Stomach (tissue), 9 donors: ENCODE results near the gene NFKB2. TPM values are rescaled to one million over a fixed set of nuclear protein-coding genes. Genes with fewer than 3 reads are reported as not detected.
A peak's percentile ranks its signal among the peaks of the same experiment; 100 is the strongest.

ENCODE experiments used
- DNase-seq, 2 donors: peaks; one replicate each; pipeline versions ENCODE4 v3.0.0 to v3.0.0-alpha.2; 2013 to 2019
- H3K27ac ChIP-seq, 5 donors: fragments of 200-600 bp in 4 of 5; sonication (generic) in 4 of 5; one replicate each; pipeline ENCODE4 v1.5.1; 2013 to 2019; ENCODE audit warnings: mild to moderate bottlenecking in 1 of 5, moderate library complexity in 1 of 5
- H3K27me3 ChIP-seq, 3 donors: fragments of 200-600 bp; sonication (generic); one replicate each; pipeline ENCODE4 v1.5.1; 2017 to 2019; ENCODE audit warnings: mixed run types in 1 of 3
- H3K36me3 ChIP-seq, 4 donors: fragments of 200-600 bp; sonication (generic); 1 replicate in 3 of 4; 2 replicates in 1 of 4; pipeline ENCODE4 v1.5.1; 2016 to 2019
- H3K4me1 ChIP-seq, 4 donors: fragments of 200-600 bp; sonication (generic); one replicate each; pipeline ENCODE4 v1.5.1; 2016 to 2019
- H3K4me3 ChIP-seq, 4 donors: fragments of 200-600 bp; sonication (generic) in 3 of 4; one replicate each; pipeline ENCODE4 v1.5.1; 2016 to 2019; ENCODE audit warnings: mild to moderate bottlenecking in 1 of 4
- H3K9me3 ChIP-seq, 4 donors: fragments of 200-600 bp; sonication (generic); one replicate each; pipeline ENCODE4 v1.5.1; 2016 to 2019
- EP300 ChIP-seq: sonication (generic); formaldehyde crosslinking; IDR thresholded peaks from one replicate; pipeline ENCODE4 v1.6.1; 2017; ENCODE audit warnings: antibody characterized with exemption
- POLR2A ChIP-seq, 4 donors: fragments of 450-650 bp; IDR thresholded peaks; one replicate each; pipeline ENCODE4 v1.6.1; 2016; ENCODE audit warnings: antibody characterized with exemption in 4 of 4, control low read depth in 2 of 4, mild to moderate bottlenecking in 1 of 4, moderate library complexity in 1 of 4
- POLR2AphosphoS5 ChIP-seq, 3 donors: sonication (generic); formaldehyde crosslinking; IDR thresholded peaks; one replicate each; pipeline ENCODE4 v1.6.1; 2016; ENCODE audit warnings: antibody characterized with exemption in 3 of 3
- WGBS, 5 donors: extraction: QIAGEN DNeasy Blood & Tissue Kit in 3 of 5; methylation state at CpG; one replicate each; pipeline versions ENCODE4 v1.1.5 to v1.1.7; 2013 to 2018; 5-methylcytosine and 5-hydroxymethylcytosine counted together
- intact Hi-C: fragments of 100-400 bp; cut with DNase I; formaldehyde crosslinking; loops from one replicate; pipeline ENCODE4 v1.15.1; 2023; ENCODE audit warnings: low total_unique reads
- polyA plus RNA-seq, 3 donors: library from polyadenylated mRNA; stranded (reverse); fragments of 200-250 nt; gene quantifications; one replicate each; pipeline ENCODE4 v1.2.3, GENCODE V29; 2013
- total RNA-seq, 5 donors: library from RNA; depleted of rRNA; stranded (reverse); fragments of >200 nt; gene quantifications; one replicate each; pipeline versions ENCODE4 v1.1.0 to v1.2.3, GENCODE V29; 2014 to 2016
- TF ChIP-seq, protein P1 (sequence below), 7 experiments: fragments of 450-650 bp in 4 of 7; fragments of 200-600 bp in 3 of 7; sonication (generic) in 3 of 7; IDR thresholded peaks; one replicate each; pipeline ENCODE4 v1.5.1; 2016 to 2019; ENCODE audit warnings: antibody characterized with exemption in 7 of 7, control low read depth in 2 of 7, mild to moderate bottlenecking in 1 of 7
- donor health status: healthy with polysubstance abuse.
- donor health status: Bipolar disorder and iron deficiency.
- donor health status: healthy.

The NFKB2 gene
- total and polyA plus RNA-seq, 8 donors: 9.7 to 84.0 (median 25.1) TPM

DNA sequence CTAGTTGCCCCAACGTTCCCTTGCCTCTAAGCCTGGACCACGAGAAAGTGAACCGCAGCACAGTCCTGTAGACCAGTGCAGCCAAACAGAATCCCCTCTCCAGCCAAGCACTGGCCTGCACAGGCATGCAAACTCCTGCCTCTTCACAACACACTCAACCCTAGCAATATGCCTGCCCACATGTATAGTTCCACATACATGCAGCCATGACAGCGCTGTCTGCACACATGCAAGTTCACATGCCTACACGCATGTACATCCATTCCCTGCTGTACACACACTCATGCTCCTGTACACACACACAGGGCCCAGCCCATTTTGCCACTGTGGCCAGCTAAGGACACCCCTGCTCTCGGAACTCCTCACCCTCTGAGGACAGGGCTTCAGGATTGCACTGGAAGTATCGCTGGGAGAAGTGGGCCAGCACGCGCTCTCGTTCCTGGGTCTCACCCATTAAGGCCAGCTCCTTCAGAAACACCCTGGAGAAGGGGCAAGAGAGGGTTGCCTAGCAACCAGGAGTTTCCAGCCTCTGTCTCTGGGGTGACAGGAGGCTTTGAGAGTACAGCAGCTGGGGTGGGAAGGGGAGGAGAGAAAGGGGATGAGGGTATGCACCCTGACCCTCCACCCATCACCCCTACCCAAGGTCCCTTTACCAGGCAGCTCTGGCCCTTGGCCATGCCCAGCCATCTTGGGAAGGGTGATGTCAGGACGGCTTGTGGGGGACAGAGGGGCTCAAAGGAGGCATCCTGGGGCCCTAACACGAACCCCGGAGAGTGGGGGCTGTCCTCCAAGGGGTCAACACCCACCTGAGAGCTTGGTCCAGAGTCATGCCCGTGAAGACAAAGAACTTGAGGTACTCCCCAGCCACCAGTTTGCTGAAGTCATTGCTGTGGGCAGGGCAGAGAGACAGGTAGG is 16.1 kb downstream of the NFKB2 start:
- no peak overlapping the region for H3K4me3 ChIP-seq
- H3K27ac ChIP-seq: peak overlapping the region in 1 of 5 donors; percentile 98
- H3K27me3 ChIP-seq: peaks cover 24 to 100% (median 90%) of the 10 kb centered on the region in 3 donors
- no peak for TF ChIP-seq EP300
- no peak for TF ChIP-seq POLR2AphosphoS5 (IDR thresholded peaks at IDR 0.05)
- TF ChIP-seq, protein P1, sequence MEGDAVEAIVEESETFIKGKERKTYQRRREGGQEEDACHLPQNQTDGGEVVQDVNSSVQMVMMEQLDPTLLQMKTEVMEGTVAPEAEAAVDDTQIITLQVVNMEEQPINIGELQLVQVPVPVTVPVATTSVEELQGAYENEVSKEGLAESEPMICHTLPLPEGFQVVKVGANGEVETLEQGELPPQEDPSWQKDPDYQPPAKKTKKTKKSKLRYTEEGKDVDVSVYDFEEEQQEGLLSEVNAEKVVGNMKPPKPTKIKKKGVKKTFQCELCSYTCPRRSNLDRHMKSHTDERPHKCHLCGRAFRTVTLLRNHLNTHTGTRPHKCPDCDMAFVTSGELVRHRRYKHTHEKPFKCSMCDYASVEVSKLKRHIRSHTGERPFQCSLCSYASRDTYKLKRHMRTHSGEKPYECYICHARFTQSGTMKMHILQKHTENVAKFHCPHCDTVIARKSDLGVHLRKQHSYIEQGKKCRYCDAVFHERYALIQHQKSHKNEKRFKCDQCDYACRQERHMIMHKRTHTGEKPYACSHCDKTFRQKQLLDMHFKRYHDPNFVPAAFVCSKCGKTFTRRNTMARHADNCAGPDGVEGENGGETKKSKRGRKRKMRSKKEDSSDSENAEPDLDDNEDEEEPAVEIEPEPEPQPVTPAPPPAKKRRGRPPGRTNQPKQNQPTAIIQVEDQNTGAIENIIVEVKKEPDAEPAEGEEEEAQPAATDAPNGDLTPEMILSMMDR (IDR thresholded peaks at IDR 0.05): no peak
- TF ChIP-seq POLR2A (IDR thresholded peaks at IDR 0.05): no peak
- 73 to 81% (median 79%) methylated on average over 13 to 14 of the region's 14 CpGs for WGBS, 5 donors
- no peak for DNase-seq
- intact Hi-C loops: no loop called here
- H3K4me1 ChIP-seq: peaks cover 14 to 35% (median 28%) of the 10 kb centered on the region in 4 donors
- no peaks in the 10 kb centered on the region for H3K9me3 ChIP-seq
- no peaks in the 10 kb centered on the region for H3K36me3 ChIP-seq

DNA sequence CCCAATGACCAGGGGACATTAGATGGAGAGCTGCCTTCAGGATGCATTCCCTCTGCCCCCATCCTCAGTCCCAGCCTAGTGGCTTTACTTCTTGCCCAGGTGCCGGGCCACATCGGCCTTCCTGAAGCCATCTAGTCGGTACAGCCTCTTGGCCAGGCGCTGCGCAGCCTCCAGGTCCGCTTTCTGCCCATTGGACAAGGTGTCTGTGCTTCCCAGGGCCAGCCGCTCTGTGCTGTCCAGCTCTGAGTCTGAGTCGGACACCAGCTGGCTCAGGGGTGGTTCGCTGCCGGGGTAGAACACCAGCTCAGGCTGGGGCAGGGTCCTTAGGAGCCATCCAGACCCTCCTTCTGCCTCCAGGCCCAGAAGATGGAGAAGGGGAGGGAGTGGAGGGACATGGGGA is 16.8 kb downstream of the NFKB2 start:
- H3K27me3 ChIP-seq: peaks cover 24 to 100% (median 92%) of the 10 kb centered on the region in 3 donors
- 78 to 92% (median 87%) methylated on average over 5 to 10 of the region's 10 CpGs for WGBS, 5 donors
- intact Hi-C loops: no loop called here

DNA sequence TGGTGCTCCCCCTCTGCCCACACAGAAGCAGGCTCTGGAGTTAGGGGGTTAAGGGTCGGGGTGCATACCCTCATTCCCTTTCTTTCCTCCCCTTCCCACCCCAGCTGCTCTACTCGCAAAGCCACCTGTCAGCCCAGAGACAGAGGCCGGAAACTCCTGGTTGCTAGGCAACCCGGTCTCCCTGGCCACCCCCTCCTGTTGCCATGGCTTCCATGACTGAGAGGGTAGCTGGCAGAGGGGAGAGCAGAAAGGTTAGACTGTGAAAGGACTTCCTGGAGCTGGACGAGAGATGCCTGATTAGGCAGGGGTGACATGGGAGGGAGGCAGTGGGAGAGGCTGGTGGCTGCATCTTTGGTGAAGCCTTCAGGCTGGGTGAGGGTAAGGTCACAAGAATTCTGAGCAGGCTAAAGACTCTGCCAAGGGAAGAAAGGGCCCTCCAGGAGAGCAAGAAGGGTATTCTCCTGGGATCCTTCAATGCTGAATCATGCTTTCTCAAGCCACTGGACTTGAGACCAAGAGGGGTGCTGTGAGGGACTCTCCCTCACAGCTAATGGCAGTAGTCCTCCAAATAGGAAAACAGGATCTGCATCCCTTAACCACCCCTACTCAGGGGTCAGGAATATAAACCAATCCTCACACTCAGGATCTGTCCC is 17.7 kb downstream of the NFKB2 start:
- no peak for TF ChIP-seq EP300
- TF ChIP-seq, protein P1 (IDR thresholded peaks at IDR 0.05): no peak
- TF ChIP-seq POLR2A (IDR thresholded peaks at IDR 0.05): no peak
- TF ChIP-seq POLR2AphosphoS5 (IDR thresholded peaks at IDR 0.05): no peak
- Histone ChIP-seq H3K4me3 (no peak overlapping the region), H3K9me3 (no peaks in the 10 kb centered on the region), H3K27me3 (peaks cover 24 to 100% (median 90%) of the 10 kb centered on the region in 3 donors), H3K36me3 (no peaks in the 10 kb centered on the region), H3K4me1 (peaks cover 14 to 29% (median 27%) of the 10 kb centered on the region in 4 donors), H3K27ac (no peak overlapping the region)
- DNase-seq: peak in 1 of 2 donors; percentile 77
- WGBS, 5 donors: 6 to 13% (median 10%) methylated on average over 5 of the region's 5 CpGs
- intact Hi-C loops: no loop called here

More for the DNA sequence above, 16.8 kb downstream of the NFKB2 start:
- Histone ChIP-seq H3K36me3 (no peaks in the 10 kb centered on the region), H3K9me3 (no peaks in the 10 kb centered on the region), H3K4me3 (no peak overlapping the region), H3K4me1 (peaks cover 14 to 35% (median 28%) of the 10 kb centered on the region in 4 donors), H3K27ac (no peak overlapping the region)
- no peak for TF ChIP-seq POLR2AphosphoS5 (IDR thresholded peaks at IDR 0.05)
- no peak for TF ChIP-seq POLR2A (IDR thresholded peaks at IDR 0.05)
- TF ChIP-seq, protein P1 (IDR thresholded peaks at IDR 0.05): no peak
- no peak for TF ChIP-seq EP300
- no peak for DNase-seq

DNA sequence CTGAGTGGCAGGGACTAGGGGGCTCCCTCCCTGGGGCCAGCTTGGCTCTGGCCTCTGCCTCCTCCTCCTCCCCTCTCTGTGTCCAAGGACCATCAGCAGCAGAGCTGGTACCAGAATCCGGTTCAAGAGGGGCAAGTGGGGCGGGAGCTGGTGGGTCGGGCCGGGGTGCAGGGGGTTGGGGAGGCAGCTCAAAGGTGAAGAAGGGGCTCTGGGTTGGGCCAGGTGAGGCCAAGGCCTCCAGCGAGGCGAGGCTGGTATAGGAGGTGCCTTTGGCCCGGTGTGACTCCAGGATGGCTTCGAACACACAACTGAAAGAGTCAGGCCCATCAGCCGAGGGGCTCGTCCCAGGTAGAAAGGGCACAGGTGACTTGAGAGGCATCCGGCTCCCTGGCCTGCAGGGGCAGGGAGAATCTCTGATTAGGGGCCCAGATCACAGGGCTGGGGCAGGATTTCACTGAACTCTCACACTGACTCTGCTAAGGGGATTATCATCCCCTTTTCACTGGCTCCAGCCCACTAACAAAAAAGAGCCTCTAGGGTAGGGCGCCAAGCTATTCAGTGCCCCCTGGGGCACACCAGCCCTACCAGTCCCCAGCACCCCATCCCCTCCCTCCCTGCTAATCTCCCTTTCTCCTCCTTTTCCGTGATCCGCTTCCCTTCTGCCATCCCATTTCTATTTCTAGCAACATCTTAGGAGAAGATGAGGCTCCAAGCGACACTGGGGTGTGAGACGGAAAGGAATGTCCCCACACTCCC is 18.5 kb downstream of the NFKB2 start:
- intact Hi-C loops: no loop called here
- no peak overlapping the region for H3K27ac ChIP-seq
- H3K4me3 ChIP-seq: no peak overlapping the region
- no peaks in the 10 kb centered on the region for H3K36me3 ChIP-seq
- DNase-seq: no peak
- 65 to 80% (median 72%) methylated on average over 9 to 16 of the region's 16 CpGs for WGBS, 5 donors
- H3K9me3 ChIP-seq: no peaks in the 10 kb centered on the region
- H3K4me1 ChIP-seq: peaks cover 16 to 29% (median 24%) of the 10 kb centered on the region in 4 donors
- peaks cover 24 to 100% (median 91%) of the 10 kb centered on the region in 3 donors for H3K27me3 ChIP-seq
- no peak for TF ChIP-seq POLR2AphosphoS5 (IDR thresholded peaks at IDR 0.05)
